ENCODE data around the gene ZNF765. TPM values are rescaled to one million over a fixed set of nuclear protein-coding genes. Genes with fewer than 3 reads are reported as not detected.
"Not testable (repeated sequence)": the region's sequence is repeated elsewhere in the genome, so short reads cannot be mapped to it uniquely, and the experiment has no call there.

Gene ZNF765
- total and polyA plus RNA-seq, 12 donors = 2.4 to 5.4 (median 3.7) TPM

DNA sequence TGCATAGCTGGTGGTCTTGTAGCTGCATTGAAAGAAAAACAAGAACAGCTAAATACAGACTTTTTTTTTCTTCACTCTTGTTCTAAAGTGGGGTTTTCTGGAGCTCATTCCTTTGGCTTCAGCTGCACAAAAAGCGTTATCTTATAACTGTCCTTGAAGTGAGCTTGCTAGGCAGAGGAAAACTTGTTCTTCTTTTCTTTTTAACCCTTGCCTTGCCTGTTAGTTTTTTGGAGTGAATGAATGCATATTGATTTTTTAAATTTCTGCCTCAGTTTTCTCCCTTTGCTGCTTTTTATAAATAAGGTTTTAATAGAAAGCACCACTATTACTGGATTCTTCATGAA is 1.5 kb downstream of the ZNF765 start:
- H3K36me3 ChIP-seq = peaks cover 0 to 37% (median 17%) of the 10 kb centered on the region in 9 donors
- TF ChIP-seq, protein P1, sequence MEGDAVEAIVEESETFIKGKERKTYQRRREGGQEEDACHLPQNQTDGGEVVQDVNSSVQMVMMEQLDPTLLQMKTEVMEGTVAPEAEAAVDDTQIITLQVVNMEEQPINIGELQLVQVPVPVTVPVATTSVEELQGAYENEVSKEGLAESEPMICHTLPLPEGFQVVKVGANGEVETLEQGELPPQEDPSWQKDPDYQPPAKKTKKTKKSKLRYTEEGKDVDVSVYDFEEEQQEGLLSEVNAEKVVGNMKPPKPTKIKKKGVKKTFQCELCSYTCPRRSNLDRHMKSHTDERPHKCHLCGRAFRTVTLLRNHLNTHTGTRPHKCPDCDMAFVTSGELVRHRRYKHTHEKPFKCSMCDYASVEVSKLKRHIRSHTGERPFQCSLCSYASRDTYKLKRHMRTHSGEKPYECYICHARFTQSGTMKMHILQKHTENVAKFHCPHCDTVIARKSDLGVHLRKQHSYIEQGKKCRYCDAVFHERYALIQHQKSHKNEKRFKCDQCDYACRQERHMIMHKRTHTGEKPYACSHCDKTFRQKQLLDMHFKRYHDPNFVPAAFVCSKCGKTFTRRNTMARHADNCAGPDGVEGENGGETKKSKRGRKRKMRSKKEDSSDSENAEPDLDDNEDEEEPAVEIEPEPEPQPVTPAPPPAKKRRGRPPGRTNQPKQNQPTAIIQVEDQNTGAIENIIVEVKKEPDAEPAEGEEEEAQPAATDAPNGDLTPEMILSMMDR (IDR thresholded peaks at IDR 0.05) = no peak
- no peaks in the 10 kb centered on the region for H3K27me3 ChIP-seq
- intact Hi-C loops (cut with DNase I) = loop anchor here in 3 of 10 donors (10.0 kb wide), 1 partner anchor 202 kb away; the partner anchor contains the start of gene ZNF665 (in 3 of the 3)
- no peak overlapping the region for H3K27ac ChIP-seq
- peak overlapping the region in 5 of 10 donors; percentile 8 to 94 (median 81) for H3K4me3 ChIP-seq
- WGBS, 2 donors = 5% methylated on average over 1 of the region's 1 CpG
- peaks cover 0 to 9% (median 0%) of the 10 kb centered on the region in 11 donors for H3K9me3 ChIP-seq
- no peak for ATAC-seq
- DNase-seq = no peak
- peaks cover 0 to 25% (median 22%) of the 10 kb centered on the region in 9 donors for H3K4me1 ChIP-seq

DNA sequence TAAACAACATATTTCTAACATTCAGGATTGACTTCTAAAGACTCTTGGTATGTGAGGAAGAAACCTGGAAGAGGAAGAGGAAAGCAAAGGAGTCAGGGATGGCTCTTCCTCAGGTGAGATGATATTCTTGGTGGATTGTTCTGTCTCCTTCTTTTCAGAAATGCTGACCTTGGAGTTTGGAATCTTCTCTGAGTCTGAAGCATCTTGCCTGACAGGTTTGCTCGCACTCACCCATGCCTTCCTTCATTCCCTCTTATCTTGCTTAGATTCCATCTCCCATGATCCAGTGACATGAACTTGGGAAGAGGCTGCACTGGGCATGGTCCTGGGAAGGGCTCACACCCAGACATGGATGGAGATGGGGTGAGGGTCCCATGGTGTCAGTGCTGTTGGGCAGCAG is 3.0 kb downstream of the ZNF765 start:
- Histone ChIP-seq H3K36me3 (peaks cover 0 to 51% (median 28%) of the 10 kb centered on the region in 9 donors), H3K9me3 (peaks cover 0 to 22% (median 0%) of the 10 kb centered on the region in 11 donors), H3K4me1 (peaks cover 0 to 25% (median 22%) of the 10 kb centered on the region in 9 donors)
- intact Hi-C loops (cut with DNase I) = loop anchor here in 3 of 10 donors (10.0 kb wide), 1 partner anchor 203 kb away; the partner anchor contains the start of gene ZNF665 (in 3 of the 3)
- H3K27me3 ChIP-seq, H3K27ac ChIP-seq, DNase-seq, H3K4me3 ChIP-seq, ATAC-seq: not testable (repeated sequence)
- 75 to 89% methylated on average over 1 of the region's 1 CpG for WGBS, 2 donors

DNA sequence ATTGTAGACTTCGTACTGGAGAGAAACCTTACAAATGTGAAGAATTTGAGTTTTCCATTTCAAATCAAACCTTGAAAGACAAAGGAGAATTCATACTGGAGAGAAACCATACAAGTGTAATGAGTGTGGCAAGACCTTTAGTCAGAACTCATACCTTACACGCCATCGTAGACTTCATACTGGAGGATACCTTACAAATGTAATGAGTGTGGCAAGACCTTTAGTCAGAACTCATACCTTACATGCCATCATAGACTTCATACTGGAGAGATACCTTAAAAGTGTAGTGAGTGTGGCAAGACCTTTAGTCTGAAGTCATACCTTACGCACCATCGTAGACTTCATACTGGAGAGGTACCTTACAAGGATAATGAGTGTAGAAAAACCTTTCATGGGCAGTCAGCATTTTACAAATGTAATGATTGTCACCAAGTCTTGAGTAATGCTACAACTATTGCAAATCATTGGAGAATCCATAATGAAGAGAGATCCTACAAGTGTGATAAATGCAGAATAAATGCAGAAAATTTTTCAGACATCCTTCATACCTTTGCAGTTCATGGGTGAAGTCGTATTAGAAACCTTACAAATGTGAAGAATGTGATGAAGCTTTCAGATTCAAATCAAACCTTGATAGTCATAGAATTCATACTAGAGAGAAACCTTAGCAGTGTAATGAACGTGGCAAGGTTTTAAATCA is 14.7 kb downstream of the ZNF765 start:
- intact Hi-C loops (cut with DNase I) = no loop called here
- no peak for ATAC-seq
- WGBS, 2 donors = 90 to 91% methylated on average over 7 of the region's 7 CpGs

DNA sequence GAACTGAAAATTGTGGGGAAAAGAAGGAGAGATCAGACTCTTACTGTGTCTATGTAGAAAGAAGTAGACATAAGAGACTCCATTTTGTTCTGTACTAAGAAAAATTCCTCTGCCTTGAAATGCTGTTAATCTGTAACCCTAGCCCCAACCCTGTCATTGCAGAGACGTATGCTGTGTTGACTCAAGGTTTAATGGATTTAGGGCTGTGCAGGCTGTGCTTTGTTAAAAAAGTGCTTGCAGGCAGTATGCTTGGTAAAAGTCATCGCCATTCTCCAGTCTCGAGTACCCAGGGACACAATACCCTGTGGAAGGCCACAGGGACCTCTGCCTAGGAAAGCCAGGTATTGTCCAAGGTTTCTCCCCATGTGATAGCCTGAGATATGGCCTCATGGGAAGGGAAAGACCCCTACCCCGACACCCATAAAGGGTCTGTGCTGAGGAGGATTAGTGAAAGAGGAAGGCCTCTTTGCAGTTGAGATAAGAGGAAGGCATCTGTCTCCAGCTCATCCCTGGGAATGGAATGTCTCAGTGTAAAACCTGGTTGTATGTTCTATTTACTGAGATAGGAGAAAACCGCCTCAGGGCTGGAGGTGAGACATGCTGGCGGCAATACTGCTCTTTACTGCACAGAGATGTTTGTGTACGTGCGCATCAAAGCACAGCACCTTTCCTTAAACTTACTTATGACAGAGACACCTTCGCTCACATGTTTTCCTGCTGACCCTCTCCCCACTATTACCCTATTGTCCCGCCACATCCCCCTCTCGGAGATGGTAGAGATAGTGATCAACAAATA is 25.8 kb downstream of the ZNF765 start:
- intact Hi-C loops (cut with DNase I) = loop anchor here in 6 of 10 donors (10.0 kb wide), 3 partner anchors 84 to 324 kb away; no protein-coding TSS in a partner anchor

More for the DNA sequence above, 14.7 kb downstream of the ZNF765 start:
- Histone ChIP-seq H3K27me3 (no peaks in the 10 kb centered on the region), H3K4me1 (no peaks in the 10 kb centered on the region), H3K27ac (no peak overlapping the region), H3K4me3 (no peak overlapping the region), H3K9me3 (peaks cover 0 to 95% (median 42%) of the 10 kb centered on the region in 11 donors), H3K36me3 (peaks cover 3 to 69% (median 37%) of the 10 kb centered on the region in 9 donors)
- TF ChIP-seq, protein P1 (IDR thresholded peaks at IDR 0.05) = no peak
- DNase-seq = no peak

DNA sequence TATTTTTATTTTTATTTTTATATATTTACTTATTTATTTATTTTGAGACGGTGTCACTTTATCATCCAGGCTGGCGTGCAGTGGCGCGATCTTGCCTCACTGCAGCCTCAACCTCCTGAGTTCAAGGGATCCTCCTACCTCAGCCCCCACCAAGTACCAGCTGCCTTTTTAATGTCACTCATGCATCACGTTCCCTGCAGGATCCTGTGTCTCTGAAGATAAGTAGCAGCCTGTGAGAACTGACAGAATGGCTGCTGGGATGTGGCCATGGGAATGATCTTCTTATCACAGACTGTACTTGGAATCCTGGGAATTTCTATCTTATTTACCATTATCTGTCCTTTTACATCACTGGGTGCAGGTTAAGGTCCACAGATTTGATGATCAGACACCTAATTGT is 27.6 kb downstream of the ZNF765 start:
- H3K4me1 ChIP-seq = no peaks in the 10 kb centered on the region
- no peaks in the 10 kb centered on the region for H3K27me3 ChIP-seq
- intact Hi-C loops (cut with DNase I) = loop anchor here in 6 of 10 donors (10.0 kb wide), 3 partner anchors 82 to 322 kb away; no protein-coding TSS in a partner anchor
- TF ChIP-seq, protein P1 (IDR thresholded peaks at IDR 0.05) = no peak
- no peaks in the 10 kb centered on the region for H3K36me3 ChIP-seq
- H3K4me3 ChIP-seq = no peak overlapping the region
- 60 to 70% methylated on average over 5 of the region's 5 CpGs for whole genome bisulfite sequencing, 2 donors
- peaks cover 0 to 6% (median 0%) of the 10 kb centered on the region in 11 donors for H3K9me3 ChIP-seq
- no peak overlapping the region for H3K27ac ChIP-seq
- DNase-seq = no peak
- no peak for ATAC-seq

More for the DNA sequence above, 25.8 kb downstream of the ZNF765 start:
- WGBS, 2 donors = 61% methylated on average over 11 of the region's 11 CpGs
- not testable (repeated sequence) for H3K4me3 ChIP-seq, ATAC-seq, DNase-seq, H3K27me3 ChIP-seq, H3K27ac ChIP-seq, H3K4me1 ChIP-seq, H3K36me3 ChIP-seq
- H3K9me3 ChIP-seq = peaks cover 0 to 18% (median 0%) of the 10 kb centered on the region in 11 donors

DNA sequence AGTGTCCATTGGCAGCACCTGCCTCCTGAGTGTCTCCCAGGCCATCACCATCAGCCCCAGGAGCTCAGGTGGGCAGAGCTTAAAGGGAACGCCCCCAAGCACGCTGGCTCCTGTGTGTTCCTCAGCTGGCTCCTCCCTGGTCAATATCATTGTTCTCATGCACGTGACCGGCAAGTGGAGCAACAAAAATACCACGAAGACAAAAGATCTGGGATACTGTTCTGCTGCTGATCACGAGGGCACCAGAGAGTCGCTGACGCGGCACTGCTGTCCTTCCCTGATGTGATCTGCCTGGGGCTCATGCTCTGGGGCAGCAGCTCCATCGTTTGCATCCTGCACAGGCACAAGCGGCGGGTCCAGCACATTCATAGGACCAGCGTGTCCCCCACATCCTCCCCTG is 28.1 kb downstream of the ZNF765 start:
- WGBS, 2 donors = 7 to 9% methylated on average over 7 to 11 of the region's 13 CpGs
- intact Hi-C loops (cut with DNase I) = loop anchor here in 6 of 10 donors (10.0 kb wide), 3 partner anchors 82 to 322 kb away; no protein-coding TSS in a partner anchor
- not testable (repeated sequence) for H3K4me1 ChIP-seq, DNase-seq, H3K36me3 ChIP-seq, H3K27me3 ChIP-seq, H3K9me3 ChIP-seq
- peak overlapping the region in 1 of 10 donors; percentile 34 for H3K4me3 ChIP-seq
- peak; percentile 45 to 77 (median 64) for ATAC-seq
- H3K27ac ChIP-seq = peak overlapping the region in 1 of 10 donors; percentile 48
